ENCODE results near the gene RND2. TPM values are rescaled to one million over a fixed set of nuclear protein-coding genes. Genes with fewer than 3 reads are reported as not detected.

Gene RND2
- total and polyA plus RNA-seq, 2 of the 13 experiments (the other 11 are each of a cell fraction or from before 2014, with no cell fraction given), result 0.05 to 0.11 TPM

GRCh38 chr17:43025766-43026537 is 921 bp downstream of the RND2 start (continued):
- TF ChIP-seq, protein P1, sequence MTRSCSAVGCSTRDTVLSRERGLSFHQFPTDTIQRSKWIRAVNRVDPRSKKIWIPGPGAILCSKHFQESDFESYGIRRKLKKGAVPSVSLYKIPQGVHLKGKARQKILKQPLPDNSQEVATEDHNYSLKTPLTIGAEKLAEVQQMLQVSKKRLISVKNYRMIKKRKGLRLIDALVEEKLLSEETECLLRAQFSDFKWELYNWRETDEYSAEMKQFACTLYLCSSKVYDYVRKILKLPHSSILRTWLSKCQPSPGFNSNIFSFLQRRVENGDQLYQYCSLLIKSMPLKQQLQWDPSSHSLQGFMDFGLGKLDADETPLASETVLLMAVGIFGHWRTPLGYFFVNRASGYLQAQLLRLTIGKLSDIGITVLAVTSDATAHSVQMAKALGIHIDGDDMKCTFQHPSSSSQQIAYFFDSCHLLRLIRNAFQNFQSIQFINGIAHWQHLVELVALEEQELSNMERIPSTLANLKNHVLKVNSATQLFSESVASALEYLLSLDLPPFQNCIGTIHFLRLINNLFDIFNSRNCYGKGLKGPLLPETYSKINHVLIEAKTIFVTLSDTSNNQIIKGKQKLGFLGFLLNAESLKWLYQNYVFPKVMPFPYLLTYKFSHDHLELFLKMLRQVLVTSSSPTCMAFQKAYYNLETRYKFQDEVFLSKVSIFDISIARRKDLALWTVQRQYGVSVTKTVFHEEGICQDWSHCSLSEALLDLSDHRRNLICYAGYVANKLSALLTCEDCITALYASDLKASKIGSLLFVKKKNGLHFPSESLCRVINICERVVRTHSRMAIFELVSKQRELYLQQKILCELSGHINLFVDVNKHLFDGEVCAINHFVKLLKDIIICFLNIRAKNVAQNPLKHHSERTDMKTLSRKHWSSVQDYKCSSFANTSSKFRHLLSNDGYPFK (CRISPR knock-in tag; IDR thresholded peaks at IDR 0.05; ENCODE audit: borderline replicate concordance), result no peak
- TF ChIP-seq KLF6 (CRISPR knock-in tag; IDR thresholded peaks at IDR 0.05) (no peak), RBFOX2 (IDR thresholded peaks at IDR 0.05; ENCODE audit: low read depth, low read length) (no peak), ZNF121 (CRISPR knock-in tag; IDR thresholded peaks at IDR 0.05) (no peak), ETS1 (CRISPR knock-in tag; IDR thresholded peaks at IDR 0.05) (no peak), ZNF777 (CRISPR knock-in tag; IDR thresholded peaks at IDR 0.05) (no peak), ZNF850 (CRISPR knock-in tag; conservative IDR thresholded peaks at IDR 0.05) (no peak), ZNF382 (CRISPR knock-in tag; IDR thresholded peaks at IDR 0.05; ENCODE audit: borderline replicate concordance) (no peak), NCOA2 (CRISPR knock-in tag; IDR thresholded peaks at IDR 0.05) (no peak), NCOR1 (IDR thresholded peaks at IDR 0.05; ENCODE audit: borderline replicate concordance, low read length) (no peak)

Measured in HepG2 (cell line).